Pancreas (tissue), 10 donors: ENCODE data around the gene C9orf153. TPM values are rescaled to one million over a fixed set of nuclear protein-coding genes. Genes with fewer than 3 reads are reported as not detected.
"Not testable (repeated sequence)": the region's sequence is repeated elsewhere in the genome, so short reads cannot be mapped to it uniquely, and the experiment has no call there.

Source experiments
- ATAC-seq, 4 donors: fragments of 200-7000 bp; cut with Tn5 transposase; one replicate each; pipeline versions ENCODE4 v1.8.0 to v1.9.1; 2020; ENCODE audit warnings: mild to moderate bottlenecking in 4 of 4, moderate library complexity in 4 of 4
- DNase-seq, 6 donors: peaks; one replicate each; pipeline ENCODE4 v3.0.0-alpha.2; 2020
- FAIRE-seq: peaks from 2 replicates; lab custom pipeline; 2012; peaks lifted over from hg19 to GRCh38; lab: Jason Lieb, UNC
- H3K27ac ChIP-seq, 4 donors: fragments of 200-600 bp; sonication (generic); 1 replicate in 3 of 4; 2 replicates in 1 of 4; pipeline versions ENCODE4 v1.5.0 to v1.8.0; 2020
- H3K27me3 ChIP-seq, 4 donors: fragments of 200-600 bp; one replicate each; pipeline ENCODE4 v1.8.0; 2021
- H3K36me3 ChIP-seq, 3 donors: fragments of 200-600 bp; sonication (generic) in 1 of 3; one replicate each; pipeline versions ENCODE4 v1.5.0 to v1.8.0; 2020 to 2021
- H3K4me1 ChIP-seq, 3 donors: fragments of 200-600 bp; one replicate each; pipeline ENCODE4 v1.8.0; 2021
- H3K4me3 ChIP-seq, 4 donors: fragments of 200-600 bp; sonication (generic) in 2 of 4; one replicate each; pipeline versions ENCODE4 v1.5.0 to v1.8.0; 2020 to 2021
- H3K9me3 ChIP-seq, 4 donors: fragments of 200-600 bp; one replicate each; pipeline ENCODE4 v1.8.0; 2021
- WGBS, 2 donors: extraction: QIAGEN DNeasy Blood & Tissue Kit; methylation state at CpG; one replicate each; pipeline ENCODE4 v1.1.7; 2013; 5-methylcytosine and 5-hydroxymethylcytosine counted together
- intact Hi-C, 3 donors: fragments of 100-400 bp; cut with DNase I; formaldehyde crosslinking; loops; one replicate each; pipeline versions ENCODE4 v1.11.1 to v1.14.2; 2022
- polyA plus RNA-seq, 2 donors: library from polyadenylated mRNA; stranded (reverse); fragments of 200-250 nt; gene quantifications; one replicate each; pipeline ENCODE4 v1.2.3, GENCODE V29; 2013
- total RNA-seq, 6 donors: library from RNA; stranded (reverse); fragmentation: NEBNext Ultra II Directional in 4 of 6; extraction: Animal tissue kit (Norgen Biotek cat#: 25700) in 4 of 6; gene quantifications; one replicate each; pipeline versions ENCODE4 v1.2.1 to v1.2.4, GENCODE V29; 2021 to 2023
- TF ChIP-seq, protein P1 (sequence below), 4 donors: fragments of 200-600 bp; sonication (generic) in 3 of 4; IDR thresholded peaks; one replicate each; pipeline versions ENCODE4 v1.5.0 to v1.8.0; 2021; ENCODE audit warnings: antibody characterized with exemption in 4 of 4
- donor health status: healthy with polysubstance abuse.
- donor health status: DM: no; HTN: no; CAD: no; lungs with moderate emphysema.
- donor health status: DM: no; HTN: no; CAD: no.
- donor health status: control.
- donor health status: control.
- donor health status: Bipolar disorder and iron deficiency.
- donor health status: DM: yes; HTN: yes; CAD: no.
- donor health status: DM: no; HTN: no; CAD: no.
- donor health status: DM: no; HTN: no; CAD: no.
- donor health status: DM: yes; HTN: yes; CAD: no.

C9orf153 gene
- total and polyA plus RNA-seq, 8 donors, result 0.12 to 0.42 (median 0.13) TPM; not detected in 4

DNA sequence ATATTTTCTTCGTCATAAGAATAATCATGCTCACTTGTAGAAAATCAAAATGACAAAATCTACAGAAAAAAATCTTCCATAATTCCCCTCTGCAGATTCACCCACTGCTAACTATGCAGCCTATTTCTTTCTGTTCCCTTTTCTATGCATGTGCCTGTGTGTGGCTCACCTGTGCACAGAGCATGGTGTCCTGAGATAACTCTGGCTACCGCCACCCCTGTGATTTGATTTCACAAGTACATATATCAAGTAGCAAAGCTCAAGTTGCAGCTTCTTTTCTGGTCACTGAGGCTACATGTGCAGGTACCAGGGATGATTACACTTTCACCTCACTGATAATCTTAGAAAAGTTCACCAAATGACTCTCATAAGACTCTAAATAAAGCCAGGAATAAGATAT is 41.2 kb upstream of the C9orf153 start:
- Histone ChIP-seq H3K4me3 (no peak overlapping the region), H3K36me3 (peaks cover 4 to 73% (median 25%) of the 10 kb centered on the region in 3 donors), H3K27me3 (no peaks in the 10 kb centered on the region), H3K27ac (no peak overlapping the region), H3K4me1 (no peaks in the 10 kb centered on the region), H3K9me3 (no peaks in the 10 kb centered on the region)
- intact Hi-C loops, result no loop called here
- FAIRE-seq (no peak), ATAC-seq (no peak), DNase-seq (no peak)
- TF ChIP-seq, protein P1, sequence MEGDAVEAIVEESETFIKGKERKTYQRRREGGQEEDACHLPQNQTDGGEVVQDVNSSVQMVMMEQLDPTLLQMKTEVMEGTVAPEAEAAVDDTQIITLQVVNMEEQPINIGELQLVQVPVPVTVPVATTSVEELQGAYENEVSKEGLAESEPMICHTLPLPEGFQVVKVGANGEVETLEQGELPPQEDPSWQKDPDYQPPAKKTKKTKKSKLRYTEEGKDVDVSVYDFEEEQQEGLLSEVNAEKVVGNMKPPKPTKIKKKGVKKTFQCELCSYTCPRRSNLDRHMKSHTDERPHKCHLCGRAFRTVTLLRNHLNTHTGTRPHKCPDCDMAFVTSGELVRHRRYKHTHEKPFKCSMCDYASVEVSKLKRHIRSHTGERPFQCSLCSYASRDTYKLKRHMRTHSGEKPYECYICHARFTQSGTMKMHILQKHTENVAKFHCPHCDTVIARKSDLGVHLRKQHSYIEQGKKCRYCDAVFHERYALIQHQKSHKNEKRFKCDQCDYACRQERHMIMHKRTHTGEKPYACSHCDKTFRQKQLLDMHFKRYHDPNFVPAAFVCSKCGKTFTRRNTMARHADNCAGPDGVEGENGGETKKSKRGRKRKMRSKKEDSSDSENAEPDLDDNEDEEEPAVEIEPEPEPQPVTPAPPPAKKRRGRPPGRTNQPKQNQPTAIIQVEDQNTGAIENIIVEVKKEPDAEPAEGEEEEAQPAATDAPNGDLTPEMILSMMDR (IDR thresholded peaks at IDR 0.05), result no peak
- 96% methylated on average over 2 of the region's 2 CpGs for WGBS, 2 donors

DNA sequence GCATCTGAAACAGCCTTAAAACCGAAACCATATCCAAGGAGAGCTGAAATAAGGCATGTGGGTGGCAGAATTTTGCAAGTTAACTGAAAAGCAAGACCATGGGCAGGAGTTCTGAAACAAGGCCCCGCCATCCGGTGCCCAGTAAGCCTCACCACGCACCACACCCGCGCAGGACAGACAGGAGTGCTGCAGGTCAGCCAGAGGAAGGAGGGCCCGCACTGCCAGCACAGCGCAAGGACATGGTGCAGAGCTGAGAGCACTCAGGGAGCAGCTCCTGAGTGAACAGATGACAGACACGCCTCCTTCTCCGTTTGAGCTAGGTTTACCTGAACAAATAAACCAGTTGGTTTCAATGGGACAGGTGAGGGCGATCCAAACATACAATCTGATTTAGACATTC is 39.4 kb upstream of the C9orf153 start:
- intact Hi-C loops, result no loop called here
- Histone ChIP-seq H3K36me3 (peaks cover 4 to 61% (median 24%) of the 10 kb centered on the region in 3 donors), H3K27ac (no peak overlapping the region)

DNA sequence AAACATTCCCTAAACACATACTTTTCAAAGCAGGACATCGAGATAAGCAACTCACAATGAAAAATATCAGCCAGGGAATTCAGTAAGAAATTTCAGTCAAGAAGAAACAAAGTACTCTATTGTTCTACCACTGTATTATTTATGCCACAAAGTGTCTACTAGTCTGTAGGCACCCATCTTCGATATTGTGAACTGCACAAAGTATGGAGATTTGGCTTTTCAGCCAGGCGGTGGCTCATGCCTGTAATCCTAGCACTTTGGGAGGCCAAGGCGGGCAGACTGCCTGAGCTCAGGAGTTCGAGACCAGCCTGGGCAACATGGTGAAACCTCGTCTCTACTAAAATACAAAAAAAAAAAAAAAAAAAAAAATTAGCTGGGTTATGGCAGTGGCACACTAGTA is 30.9 kb upstream of the C9orf153 start:
- WGBS, 2 donors, result 81 to 84% methylated on average over 5 to 6 of the region's 6 CpGs
- H3K27me3 ChIP-seq, H3K36me3 ChIP-seq, FAIRE-seq, H3K4me1 ChIP-seq, ATAC-seq, H3K27ac ChIP-seq, H3K4me3 ChIP-seq, H3K9me3 ChIP-seq, DNase-seq, intact Hi-C loops: not testable (repeated sequence)

More for the DNA sequence above, 39.4 kb upstream of the C9orf153 start:
- ATAC-seq (no peak), FAIRE-seq (no peak), DNase-seq (no peak)
- no peak overlapping the region for H3K4me3 ChIP-seq
- 85 to 90% methylated on average over 11 of the region's 11 CpGs for WGBS, 2 donors
- H3K4me1 ChIP-seq, result no peaks in the 10 kb centered on the region
- H3K9me3 ChIP-seq, result no peaks in the 10 kb centered on the region
- TF ChIP-seq, protein P1 (IDR thresholded peaks at IDR 0.05), result no peak
- no peaks in the 10 kb centered on the region for H3K27me3 ChIP-seq

DNA sequence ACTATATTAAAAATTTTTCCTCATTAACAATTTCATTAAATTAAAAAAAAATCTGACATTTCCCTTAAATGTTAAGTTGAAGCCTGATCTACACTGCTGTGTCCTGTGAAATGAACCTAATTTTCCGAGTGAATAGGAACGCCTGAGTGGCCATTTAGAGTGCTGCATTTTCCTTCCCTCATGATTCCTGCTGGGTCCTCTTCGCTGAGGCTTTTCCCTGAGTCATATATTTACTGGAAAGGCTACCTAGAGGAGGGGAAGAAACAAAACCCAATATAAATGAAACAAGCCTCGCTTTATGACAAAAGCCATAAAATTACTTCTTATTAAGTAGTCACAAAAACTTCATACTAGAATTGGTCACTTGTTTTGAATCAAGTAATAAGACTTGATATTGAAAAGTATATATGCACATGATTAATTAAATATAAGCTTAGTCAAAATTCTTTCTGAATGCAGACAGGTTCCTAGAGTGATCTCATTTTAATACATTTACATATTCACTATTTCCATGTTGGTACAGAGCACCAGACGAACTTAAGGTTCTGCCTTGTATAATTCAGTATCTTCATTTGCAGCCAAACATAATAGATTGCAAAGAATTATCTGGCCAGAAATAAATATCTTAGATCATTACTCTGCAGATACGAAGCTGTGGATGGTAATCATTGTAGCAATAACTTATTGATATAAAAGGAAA is 29.2 kb upstream of the C9orf153 start:
- no peak for DNase-seq
- Histone ChIP-seq H3K9me3 (no peaks in the 10 kb centered on the region), H3K27ac (no peak overlapping the region), H3K4me1 (no peaks in the 10 kb centered on the region), H3K36me3 (peaks cover 0 to 6% (median 0%) of the 10 kb centered on the region in 3 donors), H3K27me3 (no peaks in the 10 kb centered on the region), H3K4me3 (no peak overlapping the region)
- intact Hi-C loops, result no loop called here
- no peak for ATAC-seq
- TF ChIP-seq, protein P1 (IDR thresholded peaks at IDR 0.05), result no peak
- no peak for FAIRE-seq
- 90 to 91% methylated on average over 6 of the region's 6 CpGs for WGBS, 2 donors

DNA sequence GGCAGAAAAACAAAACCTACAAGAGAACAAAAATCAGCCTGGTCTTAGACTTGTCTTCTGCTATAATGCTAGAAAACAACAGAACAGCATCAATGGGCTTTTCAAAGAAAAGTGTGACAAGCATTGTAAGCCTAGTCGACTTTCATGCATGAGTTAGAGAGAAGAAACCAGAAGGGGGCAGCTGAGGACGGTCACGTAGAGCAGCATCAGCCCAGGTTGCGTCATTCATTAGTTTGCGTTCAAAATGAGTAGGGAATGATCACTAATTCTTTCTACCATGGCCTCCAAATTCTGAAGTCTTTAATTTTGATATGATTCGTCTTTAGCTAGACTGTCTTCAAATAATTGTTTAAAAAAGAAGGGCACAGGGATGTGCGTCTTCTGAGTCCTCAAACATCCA is 27.6 kb upstream of the C9orf153 start:
- intact Hi-C loops, result no loop called here
- DNase-seq, result no peak
- H3K36me3 ChIP-seq, result peaks cover 0 to 6% (median 0%) of the 10 kb centered on the region in 3 donors
- no peaks in the 10 kb centered on the region for H3K9me3 ChIP-seq
- 70 to 81% methylated on average over 7 of the region's 7 CpGs for WGBS, 2 donors
- FAIRE-seq, result no peak
- peaks cover 0 to 7% (median 0%) of the 10 kb centered on the region in 3 donors for H3K4me1 ChIP-seq
- H3K27me3 ChIP-seq, result no peaks in the 10 kb centered on the region
- no peak for ATAC-seq
- no peak overlapping the region for H3K4me3 ChIP-seq
- TF ChIP-seq, protein P1 (IDR thresholded peaks at IDR 0.05), result no peak
- no peak overlapping the region for H3K27ac ChIP-seq
